Esophagus muscularis mucosa (tissue), 4 donors: ENCODE results near the gene COL5A2. TPM values are rescaled to one million over a fixed set of nuclear protein-coding genes. Genes with fewer than 3 reads are reported as not detected.

Experiments
- DNase-seq: peaks from one replicate; pipeline ENCODE4 v3.0.0-alpha.2; 2017; ENCODE audit errors: extremely low spot score
- H3K27ac ChIP-seq, 4 donors: fragments of 200-600 bp; sonication (generic); replicated peaks in 1 of 4; 1 replicate in 3 of 4; 2 replicates in 1 of 4; pipeline ENCODE4 v1.5.1; 2016 to 2019; ENCODE audit warnings: mild to moderate bottlenecking in 1 of 4
- H3K27me3 ChIP-seq, 4 donors: fragments of 200-600 bp; sonication (generic); one replicate each; pipeline versions ENCODE4 v1.5.1 to v1.6.0; 2016 to 2019
- H3K36me3 ChIP-seq, 4 donors: fragments of 200-600 bp; sonication (generic); one replicate each; pipeline ENCODE4 v1.5.1; 2016 to 2019
- H3K4me1 ChIP-seq, 4 donors: fragments of 200-600 bp; sonication (generic); one replicate each; pipeline ENCODE4 v1.5.1; 2016 to 2019
- H3K4me3 ChIP-seq, 4 donors: fragments of 200-600 bp; sonication (generic); 1 replicate in 2 of 4; 2 replicates in 2 of 4; pipeline ENCODE4 v1.5.1; 2016 to 2019; ENCODE audit warnings: mild to moderate bottlenecking in 4 of 4, moderate library complexity in 1 of 4
- H3K9me3 ChIP-seq, 4 donors: fragments of 200-600 bp; sonication (generic); 1 replicate in 3 of 4; 2 replicates in 1 of 4; pipeline ENCODE4 v1.5.1; 2016 to 2019
- EP300 ChIP-seq: sonication (generic); formaldehyde crosslinking; IDR thresholded peaks from one replicate; pipeline ENCODE4 v1.6.1; 2017; ENCODE audit warnings: antibody characterized with exemption
- POLR2A ChIP-seq: fragments of 450-650 bp; IDR thresholded peaks from one replicate; pipeline ENCODE4 v1.6.1; 2017; ENCODE audit warnings: antibody characterized with exemption, moderate library complexity, mild to moderate bottlenecking, low read depth
- POLR2AphosphoS5 ChIP-seq, 2 donors: sonication (generic); formaldehyde crosslinking; IDR thresholded peaks; one replicate each; pipeline ENCODE4 v1.6.1; 2017; ENCODE audit warnings: antibody characterized with exemption in 2 of 2
- WGBS: methylation state at CpG from one replicate; pipeline ENCODE4 v1.1.5; 2018; 5-methylcytosine and 5-hydroxymethylcytosine counted together
- intact Hi-C: fragments of 100-400 bp; cut with DNase I; formaldehyde crosslinking; loops from one replicate; pipeline ENCODE4 v1.15.1; 2023
- total RNA-seq, 4 donors: library from RNA; depleted of rRNA; stranded (reverse); fragments of >200 nt; gene quantifications; one replicate each; pipeline versions ENCODE4 v1.1.0 to v1.2.1, GENCODE V29; 2016
- TF ChIP-seq, protein P1 (sequence below), 3 experiments: fragments of 200-600 bp in 2 of 3; fragments of 450-650 bp in 1 of 3; sonication (generic) in 2 of 3; IDR thresholded peaks; one replicate each; pipeline ENCODE4 v1.5.1; 2017 to 2019; ENCODE audit warnings: antibody characterized with exemption in 3 of 3, mild to moderate bottlenecking in 2 of 3, moderate library complexity in 1 of 3

Gene COL5A2
- total RNA-seq, 4 donors from 2014 or later: 49.9 to 68.5 (median 59.0) TPM

DNA sequence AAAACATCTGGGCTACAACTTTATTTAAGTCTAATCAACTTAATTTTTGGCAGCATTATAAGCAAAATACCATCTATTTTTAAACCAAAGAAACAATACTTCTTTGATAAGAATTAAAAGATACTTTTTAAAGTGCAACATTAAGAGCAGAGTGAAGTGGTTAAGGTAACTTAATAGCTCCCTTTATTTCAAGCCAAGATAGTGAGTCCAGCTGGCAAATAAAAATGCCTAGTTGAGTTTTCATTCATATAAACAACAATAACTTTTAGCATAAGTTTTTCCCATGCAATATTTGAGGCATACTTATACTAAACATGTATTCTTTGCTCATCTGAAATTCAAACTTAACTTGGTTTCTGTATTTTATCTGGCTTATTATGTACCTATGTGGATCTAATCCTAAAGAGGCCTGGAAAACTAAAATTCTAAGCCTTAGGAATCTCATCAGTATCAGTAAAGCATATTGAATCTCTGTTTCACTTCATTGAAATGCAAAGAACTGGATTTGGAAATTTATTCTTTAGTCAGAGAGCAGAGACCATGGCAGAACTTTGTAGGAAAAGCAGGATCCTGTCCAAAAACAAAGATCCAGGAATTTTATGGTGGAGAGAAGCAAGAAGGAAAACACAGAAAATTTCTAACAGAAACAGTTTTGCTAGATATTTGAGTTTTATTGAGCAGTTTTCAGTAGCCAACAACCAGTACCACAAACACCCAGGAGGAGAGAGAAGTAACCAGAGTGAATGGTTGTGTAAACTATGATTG lies 109.5 kb downstream of the COL5A2 start:
- intact Hi-C loops: no loop called here
- Histone ChIP-seq H3K36me3 (peaks cover 7 to 45% (median 19%) of the 10 kb centered on the region in 4 donors), H3K27me3 (no peaks in the 10 kb centered on the region), H3K4me1 (no peaks in the 10 kb centered on the region), H3K4me3 (no peak overlapping the region), H3K27ac (no peak overlapping the region), H3K9me3 (no peaks in the 10 kb centered on the region)
- DNase-seq: no peak
- TF ChIP-seq EP300: no peak
- no peak for TF ChIP-seq POLR2AphosphoS5 (IDR thresholded peaks at IDR 0.05)
- TF ChIP-seq POLR2A: no peak
- TF ChIP-seq, protein P1, sequence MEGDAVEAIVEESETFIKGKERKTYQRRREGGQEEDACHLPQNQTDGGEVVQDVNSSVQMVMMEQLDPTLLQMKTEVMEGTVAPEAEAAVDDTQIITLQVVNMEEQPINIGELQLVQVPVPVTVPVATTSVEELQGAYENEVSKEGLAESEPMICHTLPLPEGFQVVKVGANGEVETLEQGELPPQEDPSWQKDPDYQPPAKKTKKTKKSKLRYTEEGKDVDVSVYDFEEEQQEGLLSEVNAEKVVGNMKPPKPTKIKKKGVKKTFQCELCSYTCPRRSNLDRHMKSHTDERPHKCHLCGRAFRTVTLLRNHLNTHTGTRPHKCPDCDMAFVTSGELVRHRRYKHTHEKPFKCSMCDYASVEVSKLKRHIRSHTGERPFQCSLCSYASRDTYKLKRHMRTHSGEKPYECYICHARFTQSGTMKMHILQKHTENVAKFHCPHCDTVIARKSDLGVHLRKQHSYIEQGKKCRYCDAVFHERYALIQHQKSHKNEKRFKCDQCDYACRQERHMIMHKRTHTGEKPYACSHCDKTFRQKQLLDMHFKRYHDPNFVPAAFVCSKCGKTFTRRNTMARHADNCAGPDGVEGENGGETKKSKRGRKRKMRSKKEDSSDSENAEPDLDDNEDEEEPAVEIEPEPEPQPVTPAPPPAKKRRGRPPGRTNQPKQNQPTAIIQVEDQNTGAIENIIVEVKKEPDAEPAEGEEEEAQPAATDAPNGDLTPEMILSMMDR (IDR thresholded peaks at IDR 0.05): no peak

DNA sequence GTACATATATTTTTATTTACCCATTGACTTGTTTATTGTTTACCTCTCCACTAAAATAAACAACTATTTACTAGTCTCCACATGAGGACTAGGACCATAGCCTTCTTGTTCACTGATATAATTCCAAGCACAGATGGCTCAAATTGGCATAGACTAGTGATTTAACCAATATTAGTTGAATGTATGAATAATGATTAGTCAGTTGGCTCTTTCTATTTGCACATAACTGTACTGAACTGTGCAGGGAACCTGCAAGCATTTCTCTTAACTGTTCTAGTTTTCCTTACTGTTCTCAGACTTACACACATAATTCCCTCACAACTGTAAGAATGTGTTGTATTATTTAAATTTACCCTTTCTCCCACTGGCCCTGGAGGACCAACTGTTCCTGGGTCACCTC lies 113.5 kb downstream of the COL5A2 start:
- Histone ChIP-seq H3K36me3 (peaks cover 17 to 51% (median 26%) of the 10 kb centered on the region in 4 donors), H3K4me1 (no peaks in the 10 kb centered on the region), H3K27me3 (no peaks in the 10 kb centered on the region), H3K27ac (no peak overlapping the region), H3K4me3 (no peak overlapping the region), H3K9me3 (no peaks in the 10 kb centered on the region)
- TF ChIP-seq, protein P1 (IDR thresholded peaks at IDR 0.05): no peak
- no peak for TF ChIP-seq EP300
- TF ChIP-seq POLR2AphosphoS5 (IDR thresholded peaks at IDR 0.05): no peak
- no peak for TF ChIP-seq POLR2A
- intact Hi-C loops: no loop called here
- DNase-seq: no peak

DNA sequence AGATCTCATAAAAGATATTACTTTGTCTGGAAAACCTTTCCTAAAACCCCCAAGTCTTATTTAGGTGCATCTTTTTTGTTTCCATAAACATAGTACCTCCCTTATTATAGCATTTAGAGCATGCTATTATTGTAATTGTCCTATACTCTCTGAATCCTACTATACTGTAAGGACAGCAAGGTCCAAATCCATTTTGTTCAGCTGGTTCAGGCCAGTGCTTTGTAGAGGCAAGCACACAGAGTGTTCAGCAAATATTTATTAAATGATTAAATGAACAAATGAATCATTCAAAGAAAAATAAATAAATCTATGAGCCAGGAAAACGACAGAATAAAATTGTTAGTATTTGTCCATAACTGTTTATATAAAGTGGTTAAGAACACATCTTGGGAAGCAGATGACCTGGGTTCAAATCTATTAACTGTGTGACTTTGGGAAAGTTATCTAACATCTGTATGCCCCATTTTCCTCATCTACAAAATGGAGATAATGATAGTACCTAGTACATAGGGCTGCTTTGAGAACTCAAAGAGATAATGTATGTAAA lies 119.4 kb downstream of the COL5A2 start:
- Histone ChIP-seq H3K27me3 (no peaks in the 10 kb centered on the region), H3K9me3 (no peaks in the 10 kb centered on the region), H3K27ac (no peak overlapping the region), H3K36me3 (peaks cover 9 to 36% (median 13%) of the 10 kb centered on the region in 4 donors), H3K4me3 (no peak overlapping the region), H3K4me1 (peaks cover 0 to 16% (median 5%) of the 10 kb centered on the region in 4 donors)
- 43% methylated on average over 1 of the region's 1 CpG for WGBS
- intact Hi-C loops: no loop called here
- TF ChIP-seq POLR2AphosphoS5 (IDR thresholded peaks at IDR 0.05) (no peak), EP300 (no peak), POLR2A (no peak)
- TF ChIP-seq, protein P1 (IDR thresholded peaks at IDR 0.05): no peak
- DNase-seq: no peak

DNA sequence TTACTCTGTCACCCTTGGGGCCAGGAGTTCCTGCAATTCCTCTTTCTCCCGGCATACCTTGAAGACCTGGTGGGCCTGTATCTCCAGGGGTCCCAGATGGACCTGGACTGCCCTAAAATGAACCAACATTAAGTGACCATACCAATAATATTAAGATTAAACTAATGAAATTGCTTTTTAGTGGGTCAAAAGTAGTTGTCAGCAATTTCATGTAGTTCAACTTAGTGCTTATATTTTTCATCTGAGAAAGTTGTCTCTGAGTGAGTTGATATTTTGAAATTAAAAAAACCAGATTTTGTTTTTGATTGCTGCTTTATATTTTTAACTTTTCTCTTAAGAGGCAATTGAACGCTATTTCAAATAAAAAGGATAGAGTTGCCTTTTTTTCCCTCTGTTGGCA lies 122.2 kb downstream of the COL5A2 start:
- Histone ChIP-seq H3K27ac (no peak overlapping the region), H3K9me3 (no peaks in the 10 kb centered on the region), H3K36me3 (peaks cover 0 to 43% (median 8%) of the 10 kb centered on the region in 4 donors), H3K4me3 (no peak overlapping the region), H3K27me3 (no peaks in the 10 kb centered on the region), H3K4me1 (peaks cover 0 to 16% (median 5%) of the 10 kb centered on the region in 4 donors)
- DNase-seq: no peak
- intact Hi-C loops: no loop called here
- WGBS: 88% methylated on average over 2 of the region's 2 CpGs
- TF ChIP-seq POLR2AphosphoS5 (IDR thresholded peaks at IDR 0.05) (no peak), POLR2A (no peak), EP300 (no peak)
- TF ChIP-seq, protein P1 (IDR thresholded peaks at IDR 0.05): no peak
